Measurements from ENCODE around the gene BCR. TPM values are rescaled to one million over a fixed set of nuclear protein-coding genes. Genes with fewer than 3 reads are reported as not detected.

BCR gene
- total RNA-seq, 2 experiments from 2014 or later = 60.7 to 63.2 TPM

DNA sequence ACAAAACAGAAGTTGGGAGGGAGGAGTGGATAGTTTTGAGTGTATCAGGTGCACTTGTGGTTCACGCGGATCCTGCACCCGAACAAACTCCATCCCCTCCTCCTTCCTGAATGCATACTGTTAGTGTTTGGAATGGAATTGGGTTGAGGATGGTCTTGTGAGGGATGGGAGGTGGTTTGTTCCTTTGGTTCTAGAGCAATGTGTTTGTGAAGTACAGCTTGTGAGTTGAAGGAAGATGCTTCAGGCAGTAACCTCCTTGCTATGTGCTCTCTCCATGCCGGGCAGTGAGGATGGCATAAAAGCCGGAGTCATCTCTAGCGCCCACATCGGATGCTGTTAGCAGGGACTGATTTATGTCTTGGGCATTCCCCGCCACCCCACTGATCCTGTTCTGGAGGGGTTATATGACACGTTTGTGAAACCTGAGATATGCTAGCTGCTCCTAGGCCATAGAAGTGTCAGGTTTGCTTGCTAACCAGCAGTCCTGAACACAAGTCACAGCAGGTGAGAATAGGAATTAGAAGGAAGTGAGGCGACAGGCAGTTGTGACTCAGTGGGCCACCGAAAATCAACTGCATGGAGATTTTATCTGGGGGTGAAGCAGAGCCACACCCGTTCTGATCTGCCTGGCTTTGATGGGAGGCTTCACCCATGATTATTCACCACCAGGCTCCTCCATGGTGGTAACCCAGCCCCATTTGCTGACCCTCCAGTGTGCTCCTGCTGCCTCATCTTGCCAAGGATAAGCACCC is 2.2 kb downstream of the BCR start:
- POLR2A ChIA-PET = interaction anchor here (0.9 to 4.0 kb wide), 6 partner anchors 34 to 99 kb away, joined by 3 to 25 read pairs (median 3); partner anchors contain the start of gene RSPH14
- CTCF ChIA-PET = interaction anchor here (1.4 to 14.0 kb wide), 2 partner anchors 61 to 105 kb away, joined by 4 to 272 read pairs; no protein-coding TSS in a partner anchor
- Mint-ChIP-seq H3K27ac (peak overlapping the region; percentile 73), H3K4me1 (peaks cover 69% of the 10 kb centered on the region), H3K9me3 (no peaks in the 10 kb centered on the region), H3K4me3 (peak overlapping the region; percentile 83), H3K27me3 (peaks cover 2% of the 10 kb centered on the region), H3K36me3 (ENCODE audit: low read depth) (peaks cover 35% of the 10 kb centered on the region)
- DNase-seq = peak; percentile 56

DNA sequence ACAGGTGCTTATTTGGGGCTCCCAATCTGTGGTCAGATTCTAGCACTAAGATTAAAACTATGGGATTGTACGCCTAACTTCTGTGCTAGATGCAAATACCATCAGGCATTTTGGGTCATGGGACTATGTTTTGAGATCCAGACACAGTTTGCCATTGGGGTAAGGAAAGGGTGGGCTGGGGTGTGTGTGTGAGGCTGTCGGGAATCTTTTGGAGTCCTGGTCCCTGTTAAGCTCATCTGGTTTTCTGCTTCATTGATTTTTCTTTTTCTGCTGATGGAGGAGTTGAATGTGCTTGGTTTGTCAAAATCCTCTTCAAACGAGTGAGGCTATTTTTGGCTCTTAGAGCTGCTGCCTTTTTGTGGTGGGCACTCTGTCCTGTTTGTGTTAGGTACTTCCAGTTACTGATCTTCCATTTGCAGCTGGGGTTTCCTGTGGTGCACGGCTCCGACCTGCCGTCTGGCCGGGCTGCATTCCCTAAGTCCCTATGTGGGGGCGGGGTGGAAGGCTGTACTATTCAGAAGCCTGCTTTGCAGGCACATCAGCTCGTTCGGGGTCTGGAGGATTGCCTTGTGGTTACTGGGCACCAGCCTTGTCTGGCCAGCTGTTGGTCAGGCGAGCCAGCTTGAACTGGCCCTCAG is 2.9 kb downstream of the BCR start:
- no peaks in the 10 kb centered on the region for H3K9me3 Mint-ChIP-seq
- peaks cover 41% of the 10 kb centered on the region for H3K36me3 Mint-ChIP-seq (ENCODE audit: low read depth)
- POLR2A ChIA-PET = interaction anchor here (0.9 to 4.0 kb wide), 6 partner anchors 33 to 98 kb away, joined by 3 to 25 read pairs (median 3); partner anchors contain the start of gene RSPH14
- peak overlapping the region; percentile 73 for H3K27ac Mint-ChIP-seq
- peaks cover 2% of the 10 kb centered on the region for H3K27me3 Mint-ChIP-seq
- DNase-seq = no peak
- peaks cover 74% of the 10 kb centered on the region for H3K4me1 Mint-ChIP-seq
- peak overlapping the region; percentile 83 for H3K4me3 Mint-ChIP-seq
- CTCF ChIA-PET = interaction anchor here (0.7 to 14.0 kb wide), 3 partner anchors 60 to 203 kb away, joined by 3 to 272 read pairs (median 4); no protein-coding TSS in a partner anchor

DNA sequence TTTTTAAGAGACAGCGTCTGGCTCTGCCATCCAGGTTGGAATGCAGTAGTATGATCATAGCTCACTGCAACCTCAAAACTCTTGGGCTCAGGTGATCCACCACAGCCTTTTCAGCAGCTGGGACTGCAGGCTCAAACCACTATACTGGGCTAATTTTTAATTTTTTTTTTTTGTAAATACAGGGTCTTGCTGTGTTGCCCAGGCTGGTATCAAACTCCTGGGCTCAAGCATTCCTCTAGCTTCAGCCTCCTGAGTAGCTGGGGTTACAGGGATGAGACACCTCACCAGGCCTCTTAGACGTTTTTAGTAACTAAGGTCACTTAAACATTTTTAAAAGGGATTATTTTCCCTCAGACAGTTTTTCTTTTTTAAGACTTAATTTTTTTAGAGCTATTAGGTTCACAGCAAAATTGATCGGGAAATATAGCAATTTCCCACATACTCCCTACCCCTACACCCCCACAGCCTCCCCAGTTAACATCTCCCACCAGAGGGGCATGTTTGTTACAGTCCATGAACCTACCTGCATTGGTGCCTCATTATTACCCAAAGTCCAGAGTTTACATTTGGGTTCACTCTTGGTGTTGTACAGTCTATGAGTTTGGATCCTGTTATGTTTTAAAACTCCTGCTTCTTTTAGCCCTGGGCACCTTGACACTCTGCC is 3.9 kb downstream of the BCR start:
- Mint-ChIP-seq H3K36me3 (ENCODE audit: low read depth) (peaks cover 44% of the 10 kb centered on the region), H3K27ac (peak overlapping the region; percentile 94), H3K4me1 (peaks cover 64% of the 10 kb centered on the region), H3K9me3 (no peaks in the 10 kb centered on the region), H3K27me3 (no peaks in the 10 kb centered on the region), H3K4me3 (peak overlapping the region; percentile 83)
- POLR2A ChIA-PET = interaction anchor here (0.7 to 4.0 kb wide), 3 partner anchors 32 to 58 kb away, joined by 3 to 25 read pairs (median 3); no protein-coding TSS in a partner anchor
- DNase-seq = no peak
- CTCF ChIA-PET = interaction anchor here (14.0 kb wide), 1 partner anchor 103 kb away, joined by 272 read pairs; no protein-coding TSS in a partner anchor

DNA sequence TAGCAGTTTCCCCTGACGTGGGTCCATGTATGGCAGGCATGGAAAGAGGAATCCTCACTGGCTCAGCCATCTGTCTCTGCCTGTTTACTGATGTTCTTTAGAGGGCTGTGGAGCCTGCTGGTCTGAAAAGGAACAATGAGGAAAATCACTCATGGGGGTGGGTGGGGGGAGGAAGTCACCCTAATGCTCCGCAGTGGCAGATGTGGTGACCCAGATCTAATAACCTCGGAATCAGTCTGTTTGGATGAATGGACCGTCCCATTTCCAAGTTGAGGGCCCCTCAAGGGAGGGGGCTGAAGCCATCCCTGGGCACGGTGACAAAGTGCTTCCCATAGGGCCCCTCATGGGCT is 4.4 kb downstream of the BCR start:
- ChIA-PET POLR2A (interaction anchor here (1.5 kb wide), 1 partner anchor 97 kb away, joined by 4 read pairs; no protein-coding TSS in a partner anchor), CTCF (interaction anchor here (1.6 to 14.0 kb wide), 2 partner anchors 97 to 102 kb away, joined by 7 to 272 read pairs; no protein-coding TSS in a partner anchor)
- Mint-ChIP-seq H3K27me3 (no peaks in the 10 kb centered on the region), H3K4me1 (peaks cover 59% of the 10 kb centered on the region), H3K36me3 (ENCODE audit: low read depth) (peaks cover 46% of the 10 kb centered on the region), H3K27ac (peak overlapping the region; percentile 94), H3K4me3 (peak overlapping the region; percentile 83), H3K9me3 (no peaks in the 10 kb centered on the region)
- DNase-seq = no peak

DNA sequence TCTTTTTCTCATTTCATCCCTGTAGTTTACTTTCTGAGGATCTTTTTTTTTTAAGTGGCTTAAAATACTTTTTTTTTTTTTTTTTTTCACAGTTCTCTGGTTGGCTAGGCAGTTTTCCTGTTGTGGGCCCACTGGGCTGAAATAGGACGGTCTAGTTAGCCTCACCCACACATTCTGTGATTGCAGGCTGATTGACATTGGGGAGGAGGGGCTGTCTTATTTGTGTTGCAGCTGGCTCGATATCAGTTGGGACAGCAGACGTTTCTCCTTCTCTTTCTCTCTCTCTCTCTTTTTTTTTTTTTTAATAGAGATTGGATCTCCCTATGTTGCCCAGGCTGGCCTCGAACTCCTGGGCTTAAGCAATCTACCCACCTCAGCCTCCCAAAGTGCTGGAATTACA is 6.9 kb downstream of the BCR start:
- Mint-ChIP-seq H3K27me3 (no peaks in the 10 kb centered on the region), H3K4me1 (peaks cover 52% of the 10 kb centered on the region), H3K27ac (no peak overlapping the region), H3K4me3 (no peak overlapping the region), H3K9me3 (no peaks in the 10 kb centered on the region), H3K36me3 (ENCODE audit: low read depth) (peaks cover 48% of the 10 kb centered on the region)
- ChIA-PET CTCF (interaction anchor here (0.7 to 1.7 kb wide), 2 partner anchors 11 to 189 kb away, joined by 3 read pairs; no protein-coding TSS in a partner anchor), POLR2A (no interaction called here)
- DNase-seq = no peak

DNA sequence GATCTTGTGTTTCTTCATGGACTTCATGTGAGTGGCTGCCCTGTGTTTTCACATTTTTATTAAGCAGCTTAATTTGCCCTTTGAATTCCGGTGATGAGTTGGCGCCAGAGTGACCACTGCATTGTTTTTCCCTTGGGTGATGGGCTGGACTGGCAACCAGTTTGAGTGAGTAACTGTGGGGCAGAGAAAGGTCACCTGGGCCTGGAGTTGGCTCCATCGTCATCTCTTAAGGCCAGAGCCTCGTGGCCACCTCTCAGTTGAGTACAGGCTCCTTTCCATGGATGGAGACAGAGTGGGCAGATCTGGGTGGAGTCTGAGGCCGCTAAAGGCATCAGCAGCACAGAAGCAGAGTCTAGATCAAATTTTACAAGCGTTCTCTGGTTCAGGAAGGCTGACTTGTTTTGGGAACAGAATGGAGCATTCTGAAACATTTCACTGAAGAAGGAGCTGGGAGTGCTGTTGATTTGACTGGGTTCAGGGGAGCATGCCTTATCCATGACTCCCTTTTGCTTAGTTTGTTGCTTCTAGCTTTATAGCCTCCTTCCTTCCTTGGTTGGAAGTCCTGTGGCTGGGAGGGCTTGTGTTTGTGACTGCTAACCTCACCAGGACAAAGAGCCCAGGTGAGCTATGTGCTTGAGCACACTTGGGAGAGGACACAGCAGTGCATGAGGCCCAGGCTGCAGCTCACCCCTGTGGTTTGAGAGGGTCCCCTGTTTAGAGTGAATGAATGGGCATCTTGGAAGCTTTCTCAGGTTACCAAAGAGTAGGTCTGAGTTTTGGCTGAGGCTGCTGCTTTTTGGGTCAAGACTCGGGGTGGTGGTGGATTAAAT is 7.8 kb downstream of the BCR start:
- no peak for DNase-seq
- Mint-ChIP-seq H3K27ac (no peak overlapping the region), H3K27me3 (no peaks in the 10 kb centered on the region), H3K4me3 (no peak overlapping the region), H3K9me3 (no peaks in the 10 kb centered on the region), H3K4me1 (peaks cover 43% of the 10 kb centered on the region), H3K36me3 (ENCODE audit: low read depth) (peaks cover 48% of the 10 kb centered on the region)
- CTCF ChIA-PET = interaction anchor here (0.7 to 1.4 kb wide), 2 partner anchors 94 to 198 kb away, joined by 3 read pairs; no protein-coding TSS in a partner anchor
- POLR2A ChIA-PET = no interaction called here

DNA sequence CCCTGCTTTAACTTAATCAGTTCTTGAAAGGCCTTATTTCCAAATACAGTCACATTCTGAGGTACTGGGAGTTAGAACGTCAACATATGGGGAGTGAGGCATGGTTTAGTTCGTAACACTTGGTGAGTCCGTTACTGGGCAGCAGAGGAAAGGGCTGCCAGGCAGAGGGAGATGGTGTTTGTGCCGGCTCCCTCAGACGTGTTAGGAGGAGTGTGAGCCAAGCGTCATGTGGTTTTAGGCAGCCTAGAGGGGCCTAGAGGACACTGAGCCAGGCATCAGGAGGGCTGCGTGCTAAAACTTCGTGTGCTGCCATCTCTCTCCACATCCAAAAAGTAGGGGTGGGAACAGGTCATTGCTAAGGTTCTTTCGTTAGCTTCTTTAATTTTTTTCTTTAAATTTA is 10.2 kb downstream of the BCR start:
- H3K4me1 Mint-ChIP-seq = peaks cover 21% of the 10 kb centered on the region
- DNase-seq = no peak
- H3K9me3 Mint-ChIP-seq = no peaks in the 10 kb centered on the region
- no peak overlapping the region for H3K4me3 Mint-ChIP-seq
- peaks cover 36% of the 10 kb centered on the region for H3K36me3 Mint-ChIP-seq (ENCODE audit: low read depth)
- H3K27ac Mint-ChIP-seq = no peak overlapping the region
- H3K27me3 Mint-ChIP-seq = no peaks in the 10 kb centered on the region
- ChIA-PET CTCF (interaction anchor here (2.5 kb wide), 1 partner anchor 17 kb away, joined by 5 read pairs; no protein-coding TSS in a partner anchor), POLR2A (interaction anchor here (1.6 kb wide), 1 partner anchor 9 kb away, joined by 3 read pairs; no protein-coding TSS in a partner anchor)

DNA sequence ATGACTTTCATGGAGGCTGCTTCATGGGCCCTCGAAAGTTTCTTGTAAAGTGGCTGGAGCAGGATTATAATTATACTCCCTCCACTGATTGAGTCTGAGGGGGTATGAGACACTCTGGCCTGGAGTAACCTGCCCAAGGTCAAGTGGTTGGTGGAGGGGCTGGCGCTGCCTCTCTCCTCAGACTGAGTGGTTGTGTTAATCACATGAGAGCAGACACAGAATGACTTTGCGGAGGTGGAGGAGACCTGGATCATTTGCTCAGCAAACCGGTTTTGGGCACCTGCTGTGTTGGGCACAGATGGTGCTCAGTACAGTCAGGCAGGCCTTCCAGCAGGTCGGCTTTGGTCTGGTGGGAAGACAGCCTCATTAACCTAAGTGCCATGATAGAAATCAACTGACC is 11.8 kb downstream of the BCR start:
- POLR2A ChIA-PET = no interaction called here
- CTCF ChIA-PET = no interaction called here
- DNase-seq = no peak
- Mint-ChIP-seq H3K27me3 (no peaks in the 10 kb centered on the region), H3K36me3 (ENCODE audit: low read depth) (peaks cover 28% of the 10 kb centered on the region), H3K4me3 (no peak overlapping the region), H3K27ac (no peak overlapping the region), H3K9me3 (no peaks in the 10 kb centered on the region), H3K4me1 (peaks cover 12% of the 10 kb centered on the region)

DNA sequence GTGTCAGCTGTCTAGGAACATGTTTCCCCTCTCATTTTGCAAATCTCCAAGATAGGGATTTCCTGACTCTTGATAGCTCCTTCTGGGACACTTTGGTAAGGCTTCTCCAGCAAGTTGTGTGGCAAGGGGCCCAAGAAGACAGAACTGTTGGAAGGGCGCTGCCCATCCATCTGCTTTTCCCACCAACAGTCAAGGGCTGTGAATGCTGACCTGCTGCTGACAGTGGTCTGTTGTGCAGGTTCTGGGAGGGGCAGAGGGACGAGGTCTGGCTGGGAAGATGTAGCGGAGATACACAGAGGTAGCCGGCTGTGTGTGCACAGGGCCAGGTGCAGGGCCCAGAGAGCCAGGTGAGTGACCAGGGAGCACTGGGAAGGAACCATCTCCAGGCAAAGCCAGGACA is 12.2 kb downstream of the BCR start:
- Mint-ChIP-seq H3K4me1 (peaks cover 8% of the 10 kb centered on the region), H3K27ac (peak overlapping the region; percentile 21), H3K27me3 (no peaks in the 10 kb centered on the region), H3K36me3 (ENCODE audit: low read depth) (peaks cover 25% of the 10 kb centered on the region), H3K4me3 (no peak overlapping the region), H3K9me3 (no peaks in the 10 kb centered on the region)
- no peak for DNase-seq
- CTCF ChIA-PET = no interaction called here
- POLR2A ChIA-PET = no interaction called here

DNA sequence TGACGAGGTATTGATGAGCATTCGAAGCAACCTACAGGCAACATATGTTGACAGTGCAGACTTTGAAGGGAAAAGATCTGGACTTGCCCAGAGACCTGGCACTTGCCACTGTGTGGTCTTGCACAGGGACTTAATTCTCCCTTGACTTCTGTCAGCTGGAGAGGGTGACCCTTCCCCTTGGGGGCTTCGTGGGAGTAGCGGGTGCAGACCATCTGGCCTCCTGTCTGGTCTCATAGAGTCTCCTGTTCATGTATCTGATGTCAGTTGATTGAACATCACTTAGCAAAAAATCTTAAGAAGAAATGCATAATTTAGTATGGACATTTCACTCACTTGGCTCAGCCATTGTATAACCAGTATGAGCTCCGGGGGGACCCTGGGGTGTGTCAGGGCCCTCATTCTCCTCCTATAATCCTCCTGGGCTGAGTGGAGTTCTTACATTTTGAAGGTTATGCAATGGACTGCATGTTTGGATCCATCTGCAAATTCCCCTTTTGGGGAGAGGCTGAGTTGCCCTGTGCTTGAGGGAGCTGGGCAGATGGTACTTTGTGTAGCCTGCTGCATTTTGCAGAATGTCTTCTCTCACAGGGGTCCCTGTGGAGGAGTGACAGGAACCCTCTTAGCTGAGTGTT is 13.0 kb downstream of the BCR start:
- CTCF ChIA-PET = no interaction called here
- Mint-ChIP-seq H3K36me3 (ENCODE audit: low read depth) (peaks cover 20% of the 10 kb centered on the region), H3K9me3 (no peaks in the 10 kb centered on the region), H3K4me1 (peaks cover 1% of the 10 kb centered on the region), H3K27me3 (no peaks in the 10 kb centered on the region), H3K27ac (no peak overlapping the region), H3K4me3 (no peak overlapping the region)
- no peak for DNase-seq
- POLR2A ChIA-PET = no interaction called here

DNA sequence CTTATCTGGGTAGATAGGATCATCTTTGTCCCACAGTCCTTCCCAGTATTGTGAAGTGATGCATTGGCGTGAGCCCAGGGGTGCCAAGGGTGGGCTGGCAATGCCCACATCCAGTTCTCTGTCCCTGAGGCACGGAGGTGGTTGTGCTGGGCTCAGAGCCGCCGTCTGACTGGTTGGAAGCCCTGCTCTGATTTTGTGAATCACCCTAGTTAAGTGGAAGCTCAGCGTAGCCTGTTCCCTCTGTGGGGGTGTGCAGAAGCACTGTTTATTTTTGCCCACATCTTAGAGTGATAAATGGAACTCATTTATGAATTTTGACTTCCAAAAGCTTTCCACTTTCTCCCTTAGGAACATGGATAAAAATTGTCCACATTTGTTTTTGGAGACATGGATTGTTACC is 13.6 kb downstream of the BCR start:
- Mint-ChIP-seq H3K27ac (no peak overlapping the region), H3K27me3 (no peaks in the 10 kb centered on the region), H3K4me1 (peaks cover 1% of the 10 kb centered on the region), H3K4me3 (no peak overlapping the region), H3K9me3 (no peaks in the 10 kb centered on the region), H3K36me3 (ENCODE audit: low read depth) (peaks cover 20% of the 10 kb centered on the region)
- ChIA-PET POLR2A (no interaction called here), CTCF (interaction anchor here (0.7 kb wide), 1 partner anchor 24 kb away, joined by 3 read pairs; no protein-coding TSS in a partner anchor)
- DNase-seq = no peak

DNA sequence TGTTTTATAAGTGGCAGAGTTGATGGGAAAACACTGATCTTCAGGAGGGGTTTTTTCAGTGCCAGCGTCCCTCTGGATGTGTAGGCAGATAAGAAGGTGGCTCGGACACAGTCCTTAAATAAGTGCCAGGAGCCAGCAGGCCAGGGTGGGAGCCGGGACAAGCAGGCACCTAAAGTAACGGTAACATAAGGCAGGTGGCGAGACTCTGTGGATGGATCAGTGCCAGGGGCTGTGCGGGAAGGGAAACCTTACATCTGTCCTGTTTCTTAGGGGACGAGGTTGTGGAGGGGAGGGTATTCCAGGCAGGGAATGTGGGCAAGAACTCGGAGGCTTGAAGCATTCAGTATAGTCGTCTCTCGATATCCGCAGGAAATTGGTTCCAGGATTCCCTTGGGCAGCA is 15.9 kb downstream of the BCR start:
- no peaks in the 10 kb centered on the region for H3K9me3 Mint-ChIP-seq
- H3K36me3 Mint-ChIP-seq (ENCODE audit: low read depth) = peaks cover 14% of the 10 kb centered on the region
- H3K4me3 Mint-ChIP-seq = no peak overlapping the region
- no peak overlapping the region for H3K27ac Mint-ChIP-seq
- H3K4me1 Mint-ChIP-seq = peaks cover under 1% of the 10 kb centered on the region
- POLR2A ChIA-PET = interaction anchor here (0.6 kb wide), 1 partner anchor 10 kb away, joined by 3 read pairs; no protein-coding TSS in a partner anchor
- no peak for DNase-seq
- H3K27me3 Mint-ChIP-seq = no peaks in the 10 kb centered on the region
- CTCF ChIA-PET = no interaction called here
